Stimulated activated CD8-positive, alpha-beta memory T cell treated with anti-CD3 and anti-CD28 coated beads, Interleukin-7, amount 100 ng/mL, for 4 hours (primary cell): ENCODE data around the gene STARD13.
"Not testable (repeated sequence)": the region's sequence is repeated elsewhere in the genome, so short reads cannot be mapped to it uniquely, and the experiment has no call there.

ENCODE experiments used
- DNase-seq, 2 donors: peaks; one replicate each; pipeline ENCODE4 v3.0.0-alpha.2; 2020; ENCODE audit warnings: low read depth in 2 of 2

The STARD13 gene

GRCh38 chr13:33178209-33178840 lies 107.2 kb downstream of the STARD13 start:
- no peak for DNase-seq

DNA sequence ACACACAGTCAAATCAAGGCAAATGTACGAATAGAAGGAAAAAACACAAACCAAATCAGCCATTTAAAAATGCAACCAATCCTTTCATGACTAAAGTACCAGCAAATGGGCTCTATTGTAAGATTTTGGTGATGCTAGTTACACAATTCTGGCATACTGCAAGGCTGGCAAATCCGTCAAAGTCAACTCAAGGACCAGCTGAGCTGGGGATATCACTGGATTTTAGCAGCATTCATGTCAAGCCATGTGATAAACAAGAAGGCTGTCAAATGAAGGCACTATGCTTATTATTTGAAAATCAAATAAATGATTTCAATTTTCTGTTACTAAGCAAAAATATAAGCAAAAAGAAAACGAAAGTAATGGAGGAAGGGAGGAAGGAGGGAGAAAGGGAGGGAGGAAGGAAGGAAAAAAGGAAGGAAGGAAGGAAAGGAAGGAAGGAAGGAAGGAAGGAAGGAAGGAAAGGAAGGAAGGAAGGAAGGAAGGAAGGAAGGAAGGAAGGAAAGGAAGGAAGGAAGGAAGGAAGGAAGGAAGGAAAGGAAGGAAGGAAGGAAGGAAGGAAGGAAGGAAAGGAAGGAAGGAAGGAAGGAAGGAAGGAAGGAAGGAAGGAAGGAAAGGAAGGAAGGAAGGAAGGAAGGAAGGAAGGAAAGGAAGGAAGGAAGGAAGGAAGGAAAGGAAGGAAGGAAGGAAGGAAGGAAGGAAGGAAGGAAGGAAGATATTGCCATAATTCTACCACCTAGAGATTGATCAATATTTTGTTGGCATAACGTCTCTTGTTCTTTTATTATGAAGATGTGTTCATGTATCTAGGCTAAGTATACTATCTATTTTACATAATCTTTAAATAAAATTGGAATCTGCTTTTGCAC lies 108.0 kb downstream of the STARD13 start:
- DNase-seq = not testable (repeated sequence)

DNA sequence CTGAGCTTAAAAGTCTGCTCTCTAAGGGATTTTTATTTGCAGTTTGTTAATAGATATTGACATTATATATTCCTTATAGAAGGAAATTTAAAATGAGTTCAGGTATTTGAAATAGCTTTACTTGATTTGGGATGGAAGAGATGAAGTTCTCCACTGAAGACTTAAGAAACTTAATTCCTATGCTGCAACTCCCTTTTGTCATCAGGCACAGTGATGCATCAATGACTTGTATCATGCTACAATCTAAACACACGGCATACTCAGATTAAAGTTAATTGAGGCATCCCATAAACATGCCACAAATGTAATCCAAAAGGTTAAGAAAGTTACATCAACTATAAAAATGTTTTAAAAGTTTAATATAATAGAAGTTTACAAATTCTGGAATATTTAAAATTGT lies 109.0 kb downstream of the STARD13 start:
- no peak for DNase-seq

DNA sequence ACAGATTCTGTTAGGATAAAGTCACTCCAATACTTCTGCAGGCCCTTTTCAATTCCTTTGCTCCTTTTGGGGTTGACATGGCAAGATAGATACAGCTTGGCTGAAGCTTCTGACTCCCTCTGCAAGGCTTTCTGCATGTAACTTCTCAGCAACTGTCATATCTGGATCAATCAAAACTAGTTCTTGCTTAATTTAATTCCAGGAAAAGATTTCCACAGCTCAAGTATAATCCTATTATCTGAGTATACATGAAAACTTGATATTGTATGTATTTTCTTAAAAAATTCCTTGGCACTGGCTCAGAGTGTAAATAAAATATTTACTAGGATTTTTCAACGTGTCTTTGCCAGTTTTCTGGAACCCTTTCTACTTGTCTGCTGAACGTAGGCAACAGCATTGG lies 109.6 kb downstream of the STARD13 start:
- DNase-seq = no peak

DNA sequence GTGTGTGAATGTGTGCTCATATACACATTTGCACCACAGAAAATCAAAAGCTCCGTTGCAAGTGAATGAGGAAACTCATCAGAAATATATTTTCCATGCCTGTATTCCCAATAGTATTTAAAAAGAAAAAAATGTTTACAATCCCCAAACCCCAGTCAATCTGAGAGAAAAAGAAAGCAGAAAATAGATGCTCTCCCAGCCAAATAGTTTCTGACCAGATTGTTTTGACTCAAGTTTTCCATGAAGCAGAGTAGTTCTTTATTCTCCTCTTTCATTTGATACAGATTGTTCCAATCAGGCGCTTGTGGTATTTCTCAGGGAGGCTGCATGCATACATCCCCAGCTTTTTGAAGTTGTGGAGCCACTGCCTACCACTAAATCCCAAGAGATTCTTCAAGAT lies 110.6 kb downstream of the STARD13 start:
- DNase-seq = no peak

DNA sequence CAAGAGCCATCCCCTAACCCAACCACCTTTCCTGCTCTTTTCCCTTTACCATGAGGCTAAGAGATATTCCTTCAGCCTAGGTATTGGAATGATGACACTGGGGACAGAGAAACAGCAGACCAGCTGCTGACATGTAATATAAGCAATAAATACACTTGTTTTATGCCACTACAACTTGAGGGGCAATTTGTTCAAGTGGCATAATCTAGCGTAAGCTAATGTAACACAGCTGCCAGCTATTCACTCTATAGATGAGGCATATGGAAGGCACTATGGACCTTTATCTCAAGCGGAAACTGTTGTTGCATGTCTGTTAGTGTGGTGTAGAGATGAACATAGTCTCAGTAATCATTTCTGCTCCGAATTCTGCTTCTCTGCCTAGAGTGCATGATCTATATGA lies 111.1 kb downstream of the STARD13 start:
- DNase-seq = no peak

DNA sequence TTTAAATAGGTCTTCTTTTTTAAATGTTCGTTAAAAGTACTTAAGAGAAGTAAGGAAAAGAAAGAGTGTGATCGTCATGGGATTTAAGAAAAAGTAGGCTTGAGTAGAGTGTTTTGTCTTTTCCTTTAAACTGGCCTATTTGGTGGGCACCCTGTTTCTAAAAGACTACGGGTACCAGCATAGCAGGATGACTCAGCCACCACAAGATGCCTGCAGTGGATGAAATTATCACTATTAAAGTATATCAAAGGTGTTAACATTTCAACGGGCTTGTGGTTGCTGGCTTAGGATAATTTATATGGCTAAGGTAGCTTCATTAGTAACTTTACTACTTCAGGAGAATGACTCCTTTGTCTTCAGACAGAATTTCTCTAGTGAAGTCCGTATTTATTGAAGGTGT lies 112.6 kb downstream of the STARD13 start:
- DNase-seq = no peak

GRCh38 chr13:33172400-33172799 lies 113.2 kb downstream of the STARD13 start:
- no peak for DNase-seq

DNA sequence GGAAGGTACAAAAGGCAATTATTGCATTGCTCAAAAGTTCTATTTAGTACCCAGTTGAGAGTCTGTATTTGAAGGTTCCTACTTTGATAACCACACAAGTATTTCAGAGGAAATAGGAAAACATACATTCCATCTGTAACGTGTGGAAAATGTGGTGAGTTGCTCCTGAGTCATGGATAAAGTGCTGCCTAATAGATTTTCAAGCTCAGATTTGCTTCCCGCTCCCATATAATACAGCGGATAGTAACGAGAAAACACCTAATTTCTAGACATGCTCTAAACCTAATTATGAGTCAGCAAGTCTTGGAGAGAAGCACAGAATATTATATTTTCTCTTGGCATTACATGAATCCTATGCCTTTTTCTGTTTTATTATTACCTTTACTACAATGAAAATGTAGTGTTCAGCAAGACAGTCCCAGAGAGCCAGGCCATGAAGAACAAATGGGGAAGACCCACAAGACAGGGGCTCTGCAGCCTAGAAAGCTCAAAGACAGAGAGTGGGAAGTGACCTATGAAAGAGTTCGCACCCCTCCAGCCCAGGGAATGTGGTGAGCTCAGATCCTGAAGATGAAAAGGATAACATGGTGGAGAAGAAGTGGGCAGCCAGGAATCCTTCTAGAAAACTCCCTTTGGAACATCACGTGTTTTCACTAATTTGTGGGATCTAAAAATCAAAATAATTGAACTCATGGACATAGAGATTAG lies 116.1 kb downstream of the STARD13 start:
- DNase-seq = no peak

DNA sequence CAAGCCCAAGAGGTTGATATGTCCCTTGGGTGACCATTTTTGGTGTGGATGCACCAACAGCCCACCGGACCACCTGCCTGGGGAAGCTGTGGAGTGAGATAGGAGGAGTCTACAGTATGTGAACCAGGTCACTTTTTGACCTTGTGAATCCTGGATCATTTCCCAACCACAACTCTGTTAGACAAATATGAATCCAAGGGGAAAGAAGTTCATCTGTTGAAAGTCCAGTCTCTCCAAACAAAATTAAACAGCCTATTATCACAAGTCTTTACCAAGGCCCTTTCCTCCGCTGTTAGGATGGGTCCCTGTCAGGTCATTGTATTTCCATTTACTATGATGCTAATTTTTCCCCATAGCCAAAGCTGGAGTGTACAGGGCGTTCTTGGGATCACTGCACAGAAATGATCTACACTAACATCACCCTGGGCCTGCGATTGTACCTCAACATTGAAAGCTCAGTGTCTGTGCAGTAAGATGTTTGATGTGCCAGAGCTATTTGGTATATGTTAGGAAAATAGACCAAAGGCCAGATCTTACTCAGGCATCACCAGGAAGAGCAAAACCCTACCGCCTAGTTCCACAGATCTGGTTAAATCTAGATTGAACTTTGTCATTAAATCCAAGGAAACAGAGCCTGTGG lies 117.1 kb downstream of the STARD13 start:
- DNase-seq = no peak

- DNase-seq = no peak
Measured at GRCh38 chr13:33167491-33167890, 118.1 kb downstream of the STARD13 start.

- DNase-seq = no peak
Measured at GRCh38 chr13:33165787-33166186, 119.8 kb downstream of the STARD13 start.

GRCh38 chr13:33164331-33164730 lies 121.2 kb downstream of the STARD13 start:
- DNase-seq = no peak

DNA sequence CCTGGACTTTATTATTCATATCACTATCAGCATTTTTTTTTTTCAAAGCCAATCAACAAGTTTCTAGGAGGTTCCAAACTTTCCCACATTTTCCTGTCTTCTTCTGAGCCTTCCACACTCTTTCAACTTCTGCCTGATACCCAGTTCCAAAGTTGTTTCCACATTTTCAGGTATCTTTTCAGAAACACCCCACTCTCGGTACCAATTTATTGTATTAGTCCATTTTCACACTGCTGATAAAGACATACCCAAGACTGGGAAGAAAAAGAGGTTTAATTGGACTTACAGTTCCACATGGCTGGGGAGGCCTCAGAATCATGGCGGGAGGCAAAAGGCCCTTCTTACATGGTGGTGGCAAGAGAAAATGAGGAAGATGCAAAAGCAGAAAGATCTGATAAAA lies 122.8 kb downstream of the STARD13 start:
- not testable (repeated sequence) for DNase-seq

GRCh38 chr13:33158816-33159215 lies 126.7 kb downstream of the STARD13 start:
- no peak for DNase-seq

- no peak for DNase-seq
Measured at GRCh38 chr13:33158271-33158670, 127.3 kb downstream of the STARD13 start.

- no peak for DNase-seq
Measured at GRCh38 chr13:33154911-33155310, 130.6 kb downstream of the STARD13 start.

DNA sequence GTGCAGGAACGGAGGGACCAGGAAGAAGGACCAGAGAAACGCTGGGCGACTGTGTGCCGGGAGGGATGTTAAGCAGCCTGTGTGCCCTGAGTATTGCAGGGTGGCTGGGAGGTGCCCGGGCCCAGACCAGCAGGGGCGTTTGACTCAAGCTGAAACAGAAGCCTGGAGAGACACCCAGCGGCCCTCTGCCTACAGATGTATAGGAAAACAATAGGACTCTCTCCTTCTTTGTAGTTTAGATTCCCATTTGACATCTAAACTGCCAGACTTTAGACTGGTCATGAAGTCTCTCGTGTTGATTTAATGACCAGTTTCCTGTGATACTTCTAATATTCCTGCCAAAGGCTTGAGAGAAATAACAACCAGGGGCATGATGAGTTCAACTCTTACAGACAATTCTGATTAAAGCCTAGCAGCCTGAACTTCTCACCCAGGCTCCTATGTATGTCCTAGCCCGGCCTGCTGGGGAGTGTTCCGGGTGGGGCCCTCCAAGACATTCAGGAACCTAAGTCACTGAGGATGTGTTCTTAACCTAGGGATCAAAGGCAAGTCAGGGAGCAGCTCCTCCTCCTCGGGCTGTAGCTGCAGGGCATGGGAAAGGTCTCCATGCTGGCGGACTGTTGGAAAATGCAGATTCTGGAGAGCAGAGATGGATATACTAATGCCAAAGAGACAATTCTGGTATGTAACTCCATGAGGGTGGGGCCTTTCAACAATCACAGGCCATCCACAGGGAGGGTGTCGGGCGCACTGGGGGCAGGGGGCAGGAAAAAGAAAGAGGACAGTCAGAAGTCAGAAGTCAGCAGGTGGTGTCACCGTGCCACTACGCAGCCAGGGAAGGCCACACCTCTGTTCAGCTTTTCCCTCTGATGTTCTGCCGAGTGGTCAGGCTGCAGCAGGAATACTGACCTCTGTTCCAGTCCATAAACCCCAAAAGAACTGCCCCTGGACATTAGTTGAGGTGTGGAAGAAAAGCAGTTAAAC lies 131.8 kb downstream of the STARD13 start:
- DNase-seq = no peak

DNA sequence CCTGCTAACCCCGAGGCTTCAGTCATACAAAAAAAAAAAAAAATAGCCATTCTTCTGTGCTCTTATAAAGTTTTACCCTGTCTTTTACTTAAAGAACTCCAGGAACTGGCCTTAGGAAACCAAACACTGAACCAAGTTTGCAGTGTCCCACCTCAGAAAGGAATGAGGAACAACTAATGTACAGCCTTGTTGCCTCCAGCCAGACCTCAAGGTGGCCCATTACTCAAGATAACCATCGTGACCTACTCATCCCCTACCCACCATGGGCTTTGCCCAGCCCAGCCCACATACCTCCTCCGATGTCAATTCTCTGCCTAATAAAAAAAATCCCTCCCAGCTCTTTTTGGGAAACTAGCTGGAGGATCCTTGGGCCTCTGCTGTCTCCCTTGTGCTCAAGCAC lies 133.2 kb downstream of the STARD13 start:
- DNase-seq = no peak

- no peak for DNase-seq
Measured at GRCh38 chr13:33150662-33151061, 134.9 kb downstream of the STARD13 start.

GRCh38 chr13:33150126-33150525 lies 135.4 kb downstream of the STARD13 start:
- DNase-seq = no peak
